GM19324 (cell line): ENCODE data around the gene GPR12.

Experiments used
- ATAC-seq: cut with Tn5 transposase; IDR thresholded peaks from one replicate; pipeline ENCODE4 v1.9.1; 2021; ENCODE audit warnings: mild to moderate bottlenecking, moderate library complexity; ENCODE audit not compliant: unreplicated experiment, low FRiP score

GPR12 gene

DNA sequence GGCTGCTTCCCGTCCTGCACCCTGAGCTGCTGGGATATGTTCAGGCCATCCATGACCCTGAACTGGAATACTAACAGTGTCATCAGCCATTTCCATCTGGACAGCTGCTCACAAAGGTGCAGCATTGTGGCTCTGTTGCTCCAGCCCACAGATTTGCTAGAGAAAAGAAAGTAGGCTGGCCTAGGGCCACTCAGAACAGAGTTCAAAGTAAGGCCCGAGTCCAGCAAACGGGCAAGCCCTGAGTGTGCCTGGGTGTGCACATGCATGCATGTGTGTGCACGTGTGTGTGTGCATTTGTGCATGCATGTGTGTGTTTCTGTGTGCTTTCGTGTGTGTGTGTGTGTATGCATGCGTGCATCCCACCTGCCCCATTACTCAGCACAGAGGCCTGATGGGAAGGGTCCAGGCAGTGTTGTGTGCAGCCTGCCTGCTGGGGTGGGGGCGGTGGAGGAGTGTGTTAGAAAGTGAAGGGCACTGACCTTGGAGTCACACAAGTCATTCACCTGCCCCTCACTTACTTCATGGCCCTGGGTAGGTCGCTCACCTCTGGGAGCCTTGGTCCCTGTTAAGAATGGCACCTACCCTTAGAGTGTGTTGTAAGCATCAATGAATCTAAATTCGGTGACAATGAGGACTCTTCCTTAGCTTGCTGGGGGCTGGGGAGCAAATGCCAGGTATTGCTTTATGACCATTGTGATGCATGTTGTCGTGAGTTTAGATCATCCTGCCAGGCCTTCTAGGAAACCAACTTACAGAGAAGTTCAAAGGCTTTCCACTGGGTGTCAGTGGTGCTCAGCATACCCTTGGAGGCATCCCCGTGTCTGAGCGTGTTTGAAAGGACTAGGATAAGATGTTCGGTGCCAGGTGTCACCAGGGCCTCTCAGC lies 53.2 kb downstream of the GPR12 start:
- ATAC-seq, result no peak

- ATAC-seq, result no peak
Measured at GRCh38 chr13:26706381-26706780, 54.2 kb downstream of the GPR12 start.

GRCh38 chr13:26705536-26705935 lies 55.0 kb downstream of the GPR12 start:
- ATAC-seq, result no peak
